ENCODE measurements around the gene BSN.

DNA sequence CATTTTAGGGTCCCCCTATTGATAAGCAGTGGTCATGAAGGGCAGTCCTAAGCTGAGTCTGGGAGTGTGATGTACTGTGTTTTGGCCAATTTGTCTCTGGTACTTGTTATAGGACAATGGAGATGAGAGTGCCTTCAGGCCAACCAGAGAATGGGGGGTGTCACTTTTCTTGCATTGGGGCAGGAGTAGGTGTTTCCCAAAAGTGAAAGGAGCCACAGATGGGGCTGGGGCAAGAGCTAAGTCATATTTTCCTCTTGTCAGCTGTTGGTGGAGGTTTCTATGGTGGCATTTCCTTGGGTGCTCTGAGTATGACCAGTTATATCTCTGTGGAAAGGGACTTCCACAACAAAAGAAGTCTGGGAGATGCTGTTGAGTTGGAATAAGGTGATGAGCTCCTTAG is 24.7 kb upstream of the BSN start:
- TF ChIP-seq POLR2A (IDR thresholded peaks at IDR 0.05; ENCODE audit: low read depth, low read length): no peak
- TF ChIP-seq CTCF (conservative IDR thresholded peaks at IDR 0.05; ENCODE audit: low read depth, low read length): no peak
- no peak for TF ChIP-seq RAD21 (IDR thresholded peaks at IDR 0.05; ENCODE audit: low read length)
- no peak for TF ChIP-seq USF2 (IDR thresholded peaks at IDR 0.05; ENCODE audit: low read depth, low read length)
- TF ChIP-seq CEBPB (IDR thresholded peaks at IDR 0.05; ENCODE audit: low read depth, low read length): no peak

Measured in IMR-90 (cell line).